Epithelial cell of proximal tubule (primary cell): ENCODE results near the gene LNPK. TPM values are rescaled to one million over a fixed set of nuclear protein-coding genes. Genes with fewer than 3 reads are reported as not detected.
A peak's percentile ranks its signal among the peaks of the same experiment; 100 is the strongest.
"Not testable (repeated sequence)": the region's sequence is repeated elsewhere in the genome, so short reads cannot be mapped to it uniquely, and the experiment has no call there.

Source experiments
- DNase-seq: peaks from one replicate; pipeline ENCODE4 v3.0.0-alpha.2; 2011; ENCODE audit warnings: low read depth
- H3K4me3 ChIP-seq: 2 replicates; pipeline ENCODE4 v1.5.1; 2011; ENCODE audit warnings: low read depth, mild to moderate bottlenecking, low read length
- CTCF ChIP-seq: conservative IDR thresholded peaks from 2 replicates; pipeline ENCODE4 v1.5.1; 2012; ENCODE audit warnings: low read depth, mild to moderate bottlenecking, low read length
- total RNA-seq: library from RNA; depleted of rRNA; stranded (reverse); fragments of >200 nt; gene quantifications from 2 replicates; pipeline ENCODE4 v1.2.3, GENCODE V29; 2015

The LNPK gene
- total RNA-seq, 1 donor from 2014 or later = 22.5 TPM

- no peak for TF ChIP-seq CTCF
- DNase-seq = no peak
- peak overlapping the region; percentile 89 for H3K4me3 ChIP-seq
Measured at GRCh38 chr2:176002688-176003210, 682 bp upstream of the LNPK start.

DNA sequence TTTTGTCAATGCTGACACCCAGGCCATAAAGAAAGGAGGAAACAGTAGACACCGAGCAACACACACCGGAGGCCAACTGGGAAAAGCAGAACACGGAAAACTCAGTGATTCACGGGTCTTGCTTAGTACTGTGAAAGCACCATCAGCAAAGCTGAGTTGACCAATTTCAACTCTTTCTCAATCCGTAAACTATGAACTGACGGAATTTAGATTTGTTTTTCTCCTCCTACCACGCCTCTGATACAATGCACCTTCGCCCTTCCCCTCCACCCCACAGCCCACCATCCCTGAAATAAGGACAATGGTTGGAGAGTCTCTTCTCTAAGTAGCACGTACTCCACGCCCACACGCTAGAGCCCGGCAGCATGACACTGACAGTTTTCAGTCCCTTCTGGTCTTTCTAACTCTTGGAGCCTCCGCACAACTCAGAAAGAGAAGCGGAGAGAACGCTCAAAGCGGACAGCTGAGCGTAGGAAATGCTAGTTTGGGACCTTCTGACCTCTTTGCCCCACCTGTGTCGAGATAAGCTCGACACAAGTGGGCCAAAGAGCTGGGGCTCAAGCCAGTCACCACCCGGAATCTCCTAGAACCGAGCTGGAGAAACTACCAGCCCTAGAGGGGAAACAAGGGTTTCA, 669 bp downstream of the LNPK start:
- H3K4me3 ChIP-seq = peak overlapping the region; percentile 89
- TF ChIP-seq CTCF = peak; percentile 3
- DNase-seq = no peak

- H3K4me3 ChIP-seq = no peak overlapping the region
- no peak for DNase-seq
- TF ChIP-seq CTCF = no peak
Measured at GRCh38 chr2:175999283-175999819, 2.7 kb downstream of the LNPK start.

DNA sequence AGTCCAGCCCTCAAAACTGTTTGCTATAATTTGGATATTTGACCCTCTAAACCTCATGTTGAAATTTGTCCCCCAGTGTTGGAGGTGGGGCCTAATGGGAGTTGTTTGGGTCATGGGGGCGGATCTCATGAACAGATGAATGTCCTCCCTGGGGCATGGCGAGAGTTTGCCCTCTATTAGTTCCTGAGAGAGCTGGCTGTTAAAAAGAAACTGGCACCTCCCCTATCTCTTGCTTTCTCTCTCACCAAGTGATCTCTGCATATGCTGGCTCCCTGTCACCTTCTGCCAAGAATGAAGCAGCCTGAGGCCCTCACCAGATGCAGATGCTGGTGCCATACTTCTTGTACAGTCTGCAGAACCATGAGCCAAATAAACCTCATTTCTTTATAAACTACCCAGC, 12.0 kb downstream of the LNPK start:
- TF ChIP-seq CTCF = no peak
- no peak for DNase-seq
- H3K4me3 ChIP-seq = no peak overlapping the region

DNA sequence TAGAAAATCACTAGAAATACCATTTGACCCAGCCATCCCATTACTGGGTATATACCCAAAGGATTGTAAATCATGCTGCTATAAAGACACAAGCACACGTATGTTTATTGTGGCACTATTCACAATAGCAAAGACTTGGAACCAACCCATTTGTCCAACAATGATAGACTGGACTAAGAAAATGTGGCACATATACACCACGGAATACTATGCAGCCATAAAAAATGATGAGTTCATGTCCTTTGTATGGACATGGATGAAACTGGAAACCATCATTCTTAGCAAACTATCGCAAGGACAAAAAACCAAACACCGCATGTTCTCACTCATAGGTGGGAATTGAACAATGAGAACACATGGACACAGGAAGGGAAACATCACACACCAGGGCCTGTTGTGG, 14.9 kb downstream of the LNPK start:
- not testable (repeated sequence) for H3K4me3 ChIP-seq, DNase-seq

GRCh38 chr2:175984846-175985245, 17.2 kb downstream of the LNPK start:
- DNase-seq = no peak
- no peak for TF ChIP-seq CTCF
- no peak overlapping the region for H3K4me3 ChIP-seq

DNA sequence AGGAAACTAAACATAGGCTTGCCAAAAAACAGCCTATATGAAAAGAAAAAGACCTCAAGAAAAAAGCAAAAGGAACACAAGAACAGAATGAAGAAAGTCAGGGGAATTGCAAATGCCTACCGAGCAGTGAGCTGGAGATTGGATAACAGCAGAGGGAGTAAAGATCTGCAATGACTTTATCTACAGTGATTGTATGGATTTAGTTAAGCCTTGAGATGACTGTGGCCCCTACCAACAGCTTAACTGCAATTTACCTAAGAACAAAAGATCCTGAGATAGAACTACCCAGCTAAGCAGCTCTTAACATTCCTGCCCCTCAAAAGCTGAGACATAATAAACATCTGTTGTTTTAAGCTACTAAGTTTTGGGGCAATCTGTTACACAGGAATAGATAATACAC, 20.5 kb downstream of the LNPK start:
- no peak overlapping the region for H3K4me3 ChIP-seq
- TF ChIP-seq CTCF = no peak
- DNase-seq = no peak
